Retina (tissue), 1 donor: ENCODE results near the gene TMA7B.
A peak's percentile ranks its signal among the peaks of the same experiment; 100 is the strongest.

Experiments used
- DNase-seq: peaks from one replicate; pipeline ENCODE4 v3.0.0-alpha.2; 2016

Gene TMA7B

DNA sequence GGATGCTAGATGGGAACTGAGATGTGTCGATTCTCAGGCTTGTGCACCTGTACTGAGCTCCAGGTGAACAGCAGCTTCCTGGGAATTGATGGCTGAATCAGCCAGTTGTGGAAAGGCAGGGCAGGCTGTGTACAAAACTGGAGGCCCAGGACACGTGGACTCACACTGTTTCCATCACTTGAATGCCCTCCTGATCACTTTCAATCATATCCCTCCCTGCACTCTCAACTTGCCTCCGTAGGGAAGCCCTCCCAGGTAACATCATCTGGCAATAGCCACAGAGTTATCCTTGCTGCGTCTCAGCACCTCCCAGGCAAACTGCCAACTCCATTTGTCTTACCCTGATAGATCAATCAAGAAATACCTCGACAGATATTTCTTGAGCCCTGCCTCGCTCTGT is 44.6 kb downstream of the TMA7B start:
- DNase-seq: no peak

DNA sequence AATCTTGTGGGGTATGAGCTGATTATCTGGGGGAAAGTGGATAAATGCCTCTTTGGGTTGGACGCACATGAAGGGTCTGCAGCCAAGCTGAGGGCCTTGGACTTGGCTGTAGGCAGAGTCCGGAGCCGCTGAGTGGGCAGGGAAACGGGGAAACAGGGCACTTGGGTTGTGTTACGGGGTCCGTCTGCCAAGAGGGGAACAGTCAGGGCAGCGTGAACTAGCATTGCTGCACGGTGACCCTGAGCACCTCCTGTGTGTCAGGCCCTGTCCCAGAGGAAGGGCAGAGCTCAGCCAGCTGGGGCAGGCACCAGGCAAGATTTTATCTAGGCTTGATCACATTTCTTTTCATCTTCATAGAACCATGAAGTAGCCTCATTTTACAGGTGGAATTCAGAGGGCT is 46.4 kb downstream of the TMA7B start:
- no peak for DNase-seq

DNA sequence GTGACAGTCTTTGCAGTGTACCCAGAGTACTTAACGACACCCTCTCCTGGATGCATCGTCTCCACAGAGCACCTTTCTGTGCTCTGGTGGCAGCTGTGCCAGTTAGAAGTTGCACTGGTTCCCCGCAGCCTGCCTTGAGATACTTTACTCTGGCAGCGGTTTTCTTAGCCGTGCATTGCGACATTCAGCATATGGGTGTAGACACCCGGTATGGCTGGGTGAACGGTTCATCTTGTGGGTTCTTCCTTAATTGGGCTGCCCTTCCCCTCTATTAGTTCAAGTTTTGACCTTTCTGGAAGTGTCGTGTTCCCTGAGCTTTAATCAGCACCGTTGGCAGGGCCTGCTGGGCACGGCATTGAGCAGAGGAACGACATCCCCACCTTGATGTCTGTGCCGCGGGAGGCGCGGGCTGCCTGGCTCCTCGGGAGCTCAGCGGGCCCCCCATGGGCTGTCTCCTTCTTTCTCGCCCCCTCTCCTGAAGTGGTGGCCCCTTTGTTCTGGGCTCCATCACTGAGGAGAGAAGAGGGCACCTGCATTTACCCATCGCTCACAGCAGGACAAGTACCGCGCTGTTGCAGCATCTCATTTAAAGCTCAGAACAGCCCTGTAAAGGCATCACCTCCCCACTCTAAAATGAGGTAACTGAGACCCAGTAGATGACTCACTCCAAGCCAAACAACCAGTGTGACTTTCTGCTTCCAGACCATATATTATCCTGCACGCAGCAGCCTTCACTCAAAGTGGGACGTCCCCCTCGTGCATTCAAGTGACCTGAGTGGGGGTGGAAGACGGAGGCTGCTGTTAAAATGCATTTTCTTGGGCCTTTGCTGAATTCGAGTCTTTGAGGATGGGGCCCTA is 47.9 kb downstream of the TMA7B start:
- no peak for DNase-seq

DNA sequence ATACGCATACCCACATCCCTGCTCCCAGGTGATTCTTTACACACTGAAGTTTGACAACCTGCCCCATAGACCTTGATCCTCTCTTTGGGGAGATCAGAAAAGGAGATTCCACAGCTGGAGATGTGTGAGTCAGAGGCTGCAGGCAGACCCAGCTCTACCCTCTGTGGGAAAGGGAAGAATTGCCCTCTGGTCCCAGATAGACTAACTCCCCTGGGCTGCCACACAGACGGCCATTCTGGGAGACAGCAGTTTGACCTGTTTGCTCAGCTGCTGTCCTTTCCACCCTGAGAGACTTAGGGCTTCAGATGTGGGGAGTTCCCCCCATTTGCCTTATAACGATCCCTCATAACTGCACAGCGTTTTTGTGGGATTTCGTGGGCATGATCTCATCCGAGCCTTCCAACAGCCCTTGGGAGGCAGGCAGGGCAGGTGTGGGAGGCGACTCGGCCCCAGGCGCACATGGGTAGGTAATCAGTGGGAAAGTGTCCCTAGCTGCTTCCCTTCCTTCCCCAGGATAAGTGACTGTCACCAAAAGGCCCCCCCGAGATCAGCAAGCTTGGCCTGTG is 48.6 kb downstream of the TMA7B start:
- DNase-seq: no peak

DNA sequence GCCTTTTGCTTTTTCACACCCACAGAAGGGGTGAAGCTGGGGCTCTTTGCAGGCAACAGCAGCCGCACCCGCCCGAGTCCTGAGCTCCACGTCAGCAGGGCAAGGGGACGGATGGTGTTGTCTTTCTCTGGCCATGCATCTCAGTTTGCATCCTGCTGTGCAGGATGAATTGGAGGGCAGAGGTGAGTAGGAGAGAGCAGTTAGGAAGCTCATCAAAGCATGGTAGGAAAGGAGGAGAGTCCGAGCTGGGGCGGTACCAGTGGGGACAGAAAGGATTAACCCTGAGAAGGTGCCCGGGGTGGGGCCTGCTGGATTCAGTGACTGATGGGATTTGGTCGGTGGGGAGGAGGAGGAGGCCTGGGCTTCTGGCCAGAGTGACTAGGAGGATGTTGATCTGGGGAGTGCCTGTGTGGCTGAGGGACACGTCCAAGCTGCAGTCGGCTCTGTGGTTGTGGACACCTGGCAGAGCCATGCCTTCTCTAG is 49.1 kb downstream of the TMA7B start:
- DNase-seq: peak; percentile 83

DNA sequence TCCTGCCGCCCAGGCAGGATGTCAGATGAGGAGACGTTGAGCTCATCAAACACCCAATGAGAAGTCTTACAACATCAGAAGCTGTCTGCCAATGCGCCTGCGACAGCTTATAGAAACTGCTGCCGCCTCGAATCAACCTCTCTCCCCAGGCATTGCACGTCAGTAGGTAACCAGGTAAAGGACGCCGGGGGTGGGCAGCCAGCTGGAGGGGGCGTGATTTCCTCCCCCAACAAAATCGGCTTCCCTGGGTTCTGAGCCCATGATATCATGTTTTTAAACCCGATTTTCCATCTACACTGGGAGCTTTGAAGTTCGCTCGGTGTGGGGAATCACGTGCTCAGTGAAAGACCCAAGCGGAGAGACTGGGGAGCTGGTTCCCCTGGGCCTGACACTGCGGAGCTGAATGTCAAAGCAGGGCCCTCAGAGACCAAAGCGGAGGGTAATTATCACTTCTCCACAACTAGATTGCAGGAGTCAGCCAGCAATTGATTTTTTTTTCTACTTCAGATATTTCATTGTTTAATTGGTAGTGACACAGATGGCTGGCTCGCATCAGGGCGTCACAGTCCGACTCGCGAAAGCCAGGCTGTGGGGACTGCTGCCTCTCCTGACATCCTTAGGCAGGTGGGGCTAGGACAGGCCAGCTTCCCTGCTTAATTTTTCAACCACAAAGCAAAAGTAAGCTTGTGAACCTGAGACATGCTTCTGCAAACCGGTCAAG is 49.9 kb downstream of the TMA7B start:
- peak; percentile 76 for DNase-seq

DNA sequence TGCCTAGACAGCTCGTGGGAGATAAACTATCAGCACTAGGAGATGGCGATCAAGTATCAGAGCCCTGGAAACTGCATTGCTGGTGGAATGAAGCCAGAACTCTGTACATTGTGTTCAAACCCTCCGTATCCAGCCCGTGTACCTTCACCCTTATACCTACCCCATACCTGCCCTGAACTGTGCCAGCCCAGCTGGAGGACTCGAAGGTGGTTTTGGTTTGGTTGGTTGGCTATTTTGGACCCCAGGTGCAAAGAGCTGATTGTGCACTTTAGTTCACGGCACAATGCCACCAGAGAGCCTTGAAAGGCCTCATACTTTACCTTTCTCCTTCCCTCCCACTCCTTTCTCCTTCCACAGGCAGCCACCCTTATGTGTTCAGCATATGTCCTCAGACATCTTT is 50.5 kb downstream of the TMA7B start:
- DNase-seq: no peak
